ENCODE measurements around the gene KCNIP4.
A peak's percentile ranks its signal among the peaks of the same experiment; 100 is the strongest.

Gene KCNIP4

GRCh38 chr4:20735931-20736330 is 1212.6 kb downstream of the KCNIP4 start:
- no peak for TF ChIP-seq CTCF (IDR thresholded peaks at IDR 0.05; ENCODE audit: low read depth, low read length)
- H3K4me3 ChIP-seq (ENCODE audit: low read depth, low read length), result no peak overlapping the region

GRCh38 chr4:20724915-20725314 is 1223.7 kb downstream of the KCNIP4 start:
- TF ChIP-seq CTCF (IDR thresholded peaks at IDR 0.05; ENCODE audit: low read depth, low read length), result no peak
- no peak overlapping the region for H3K4me3 ChIP-seq (ENCODE audit: low read depth, low read length)

- no peak overlapping the region for H3K4me3 ChIP-seq (ENCODE audit: low read depth, low read length)
- TF ChIP-seq CTCF (IDR thresholded peaks at IDR 0.05; ENCODE audit: low read depth, low read length), result no peak
Observed at GRCh38 chr4:20723463-20723862, 1225.1 kb downstream of the KCNIP4 start.

- TF ChIP-seq CTCF (IDR thresholded peaks at IDR 0.05; ENCODE audit: low read depth, low read length), result no peak
Observed at GRCh38 chr4:20723019-20723418, 1225.6 kb downstream of the KCNIP4 start.

GRCh38 chr4:20711335-20711734 is 1237.2 kb downstream of the KCNIP4 start:
- no peak for TF ChIP-seq CTCF (IDR thresholded peaks at IDR 0.05; ENCODE audit: low read depth, low read length)
- no peak overlapping the region for H3K4me3 ChIP-seq (ENCODE audit: low read depth, low read length)

More at GRCh38 chr4:20723019-20723418, 1225.6 kb downstream of the KCNIP4 start:
- H3K4me3 ChIP-seq (ENCODE audit: low read depth, low read length), result no peak overlapping the region

- no peak for TF ChIP-seq CTCF (IDR thresholded peaks at IDR 0.05; ENCODE audit: low read depth, low read length)
- H3K4me3 ChIP-seq (ENCODE audit: low read depth, low read length), result peak within 1 kb of the TSS; percentile 90
Observed at GRCh38 chr4:20700007-20700761, 1248.4 kb downstream of the KCNIP4 start, which contains the start of gene PACRGL. TSS of gene PACRGL (plus strand) at chr4:20700458. CDS start at chr4:20704482, 4,024 bp downstream.

- no peak for TF ChIP-seq CTCF (IDR thresholded peaks at IDR 0.05; ENCODE audit: low read depth, low read length)
Observed at GRCh38 chr4:20698820-20699219, 1249.8 kb downstream of the KCNIP4 start.

More at GRCh38 chr4:20698820-20699219, 1249.8 kb downstream of the KCNIP4 start:
- no peak overlapping the region for H3K4me3 ChIP-seq (ENCODE audit: low read depth, low read length)

Data from WI38 (cell line).